Measurements from ENCODE around the gene IKZF3. TPM values are rescaled to one million over a fixed set of nuclear protein-coding genes. Genes with fewer than 3 reads are reported as not detected.
A peak's percentile ranks its signal among the peaks of the same experiment; 100 is the strongest.

The IKZF3 gene
- total and polyA plus RNA-seq, 10 of the 15 experiments (the other 5 are each of a cell fraction or from before 2014, with no cell fraction given), result 5.5 to 98.2 (median 47.6) TPM

- TF ChIP-seq ZBTB40 (IDR thresholded peaks at IDR 0.05; ENCODE audit: borderline replicate concordance), result no peak
- TF ChIP-seq CTCF (IDR thresholded peaks at IDR 0.05 in 2 of 3, conservative IDR thresholded peaks at IDR 0.05 in 1 of 3; ENCODE audit: control insufficient read depth in 2 of 3, extremely low read depth in 1 of 3, insufficient read depth in 1 of 3, low read depth in 3 of 3, low read length in 3 of 3), result no peak
- TF ChIP-seq, protein P1, sequence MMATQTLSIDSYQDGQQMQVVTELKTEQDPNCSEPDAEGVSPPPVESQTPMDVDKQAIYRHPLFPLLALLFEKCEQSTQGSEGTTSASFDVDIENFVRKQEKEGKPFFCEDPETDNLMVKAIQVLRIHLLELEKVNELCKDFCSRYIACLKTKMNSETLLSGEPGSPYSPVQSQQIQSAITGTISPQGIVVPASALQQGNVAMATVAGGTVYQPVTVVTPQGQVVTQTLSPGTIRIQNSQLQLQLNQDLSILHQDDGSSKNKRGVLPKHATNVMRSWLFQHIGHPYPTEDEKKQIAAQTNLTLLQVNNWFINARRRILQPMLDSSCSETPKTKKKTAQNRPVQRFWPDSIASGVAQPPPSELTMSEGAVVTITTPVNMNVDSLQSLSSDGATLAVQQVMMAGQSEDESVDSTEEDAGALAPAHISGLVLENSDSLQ (IDR thresholded peaks at IDR 0.05), result no peak; the same call in 1 of the 2 replicates
- TF ChIP-seq ZSCAN29 (IDR thresholded peaks at IDR 0.05), result 0 out of 2 replicates have a peak, but pooled peaks have one; percentile 44
- TF ChIP-seq ZNF687 (IDR thresholded peaks at IDR 0.05), result 0 out of 2 replicates have a peak, but pooled peaks have one; percentile 39
- peak; percentile 29 for TF ChIP-seq POLR2A (IDR thresholded peaks at IDR 0.05; ENCODE audit: low read depth, low read length)
- peak; percentile 38; the same call in 1 of the 2 replicates for TF ChIP-seq SMAD5 (IDR thresholded peaks at IDR 0.05; ENCODE audit: low read depth)
- TF ChIP-seq ZNF207 (IDR thresholded peaks at IDR 0.05; ENCODE audit: borderline replicate concordance), result peak; percentile 18; the same call in 1 of the 2 replicates
- TF ChIP-seq, protein P2, sequence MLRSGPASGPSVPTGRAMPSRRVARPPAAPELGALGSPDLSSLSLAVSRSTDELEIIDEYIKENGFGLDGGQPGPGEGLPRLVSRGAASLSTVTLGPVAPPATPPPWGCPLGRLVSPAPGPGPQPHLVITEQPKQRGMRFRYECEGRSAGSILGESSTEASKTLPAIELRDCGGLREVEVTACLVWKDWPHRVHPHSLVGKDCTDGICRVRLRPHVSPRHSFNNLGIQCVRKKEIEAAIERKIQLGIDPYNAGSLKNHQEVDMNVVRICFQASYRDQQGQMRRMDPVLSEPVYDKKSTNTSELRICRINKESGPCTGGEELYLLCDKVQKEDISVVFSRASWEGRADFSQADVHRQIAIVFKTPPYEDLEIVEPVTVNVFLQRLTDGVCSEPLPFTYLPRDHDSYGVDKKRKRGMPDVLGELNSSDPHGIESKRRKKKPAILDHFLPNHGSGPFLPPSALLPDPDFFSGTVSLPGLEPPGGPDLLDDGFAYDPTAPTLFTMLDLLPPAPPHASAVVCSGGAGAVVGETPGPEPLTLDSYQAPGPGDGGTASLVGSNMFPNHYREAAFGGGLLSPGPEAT (IDR thresholded peaks at IDR 0.05; ENCODE audit: low read depth), result peak; percentile 86
- TF ChIP-seq MEF2B (IDR thresholded peaks at IDR 0.05; ENCODE audit: partially characterized antibody, poor library complexity, severe bottlenecking), result peak; percentile 82
- TF ChIP-seq MTA2 (IDR thresholded peaks at IDR 0.05; ENCODE audit: low read depth), result peak; percentile 91
- no peak for TF ChIP-seq SUZ12 (IDR thresholded peaks at IDR 0.05; ENCODE audit: unreplicated experiment)
- peak; percentile 91 to 92 for TF ChIP-seq BHLHE40 (IDR thresholded peaks at IDR 0.05; ENCODE audit: borderline replicate concordance in 1 of 2, low read depth in 2 of 2, low read length in 1 of 2)
- no peak; the same call in 1 of the 2 replicates for TF ChIP-seq TARDBP (IDR thresholded peaks at IDR 0.05; ENCODE audit: borderline replicate concordance)
Observed at GRCh38 chr17:39757931-39758873, 105.9 kb downstream of the IKZF3 start (continued).
